Measurements from ENCODE around the gene ASB2. TPM values are rescaled to one million over a fixed set of nuclear protein-coding genes. Genes with fewer than 3 reads are reported as not detected.

The ASB2 gene
- total and polyA plus RNA-seq, 2 of the 4 experiments (the other 2 are of a cell fraction), result 0.54 to 0.77 TPM

DNA sequence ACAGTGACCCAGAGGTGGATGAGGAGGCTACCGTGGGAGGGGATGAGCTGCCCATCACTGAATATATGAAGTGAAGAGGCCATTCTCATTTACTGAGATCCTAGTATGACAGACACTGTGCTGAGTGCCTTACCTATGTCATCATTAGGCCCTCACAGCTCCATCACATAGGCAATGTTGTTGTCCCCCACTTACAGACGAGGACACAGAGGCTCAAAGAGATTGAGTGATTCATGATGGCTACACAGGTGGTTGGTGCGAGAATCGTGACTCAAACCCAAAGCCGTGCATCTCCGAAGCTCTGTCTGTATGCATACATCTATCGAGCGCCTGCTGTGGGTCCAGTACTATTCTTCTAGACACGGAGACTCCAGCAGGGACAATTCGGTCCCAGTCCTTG, 14.8 kb upstream of the ASB2 start:
- Histone ChIP-seq H3K18ac (ENCODE audit: low read depth, low read length) (no peak overlapping the region), H3K23ac (ENCODE audit: low read depth, low read length) (no peak overlapping the region), H4K8ac (ENCODE audit: low read depth in 2 of 2, low read length in 2 of 2) (no peak overlapping the region), H3K56ac (ENCODE audit: extremely low read depth, insufficient read depth, low read length) (no peak overlapping the region), H2BK15ac (ENCODE audit: low read depth, low read length) (no peak overlapping the region), H2BK120ac (ENCODE audit: low read depth, low read length) (no peak overlapping the region), H2AFZ (replicated peaks; ENCODE audit: low read length, poor library complexity) (no peak overlapping the region), H2BK20ac (ENCODE audit: low read depth, low read length) (no peak overlapping the region), H2AK5ac (ENCODE audit: low read depth, low read length) (no peak overlapping the region), H3K27ac (ENCODE audit: insufficient read depth, low read length) (no peak overlapping the region), H3K4me1 (ENCODE audit: control insufficient read depth, insufficient read depth, low read length) (peaks cover 13% of the 10 kb centered on the region), H3K4me2 (ENCODE audit: low read depth, low read length) (no peak overlapping the region), H3K79me1 (ENCODE audit: low read depth in 1 of 2, low read length in 2 of 2) (no peaks in the 10 kb centered on the region), H3K9ac (ENCODE audit: low read depth, low read length) (no peak overlapping the region), H2BK5ac (ENCODE audit: low read depth, low read length, poor library complexity, severe bottlenecking) (no peak overlapping the region), H2AK9ac (replicated peaks; ENCODE audit: low read depth, low read length, poor library complexity) (no peak overlapping the region), H4K91ac (ENCODE audit: insufficient read depth, low read depth, low read length) (no peak overlapping the region), H3K4ac (ENCODE audit: low read depth, low read length) (no peak overlapping the region; the same call in 1 of the 2 replicates), H4K5ac (ENCODE audit: low read depth, low read length) (no peak overlapping the region), H3K36me3 (ENCODE audit: control insufficient read depth, insufficient read depth, low read length) (no peaks in the 10 kb centered on the region), H3K9me3 (ENCODE audit: control insufficient read depth, insufficient read depth, low read length) (no peaks in the 10 kb centered on the region), H3K4me3 (ENCODE audit: insufficient read depth, low read depth, low read length) (no peak overlapping the region), H4K20me1 (ENCODE audit: insufficient read depth, low read length) (no peaks in the 10 kb centered on the region), H3K27me3 (ENCODE audit: control insufficient read depth, insufficient read depth, low read length) (peaks cover 5% of the 10 kb centered on the region; the same call in 1 of the 2 replicates), H3K9me1 (ENCODE audit: insufficient read depth, low read length) (no peaks in the 10 kb centered on the region; the same call in 1 of the 2 replicates), H3K14ac (replicated peaks; ENCODE audit: low read depth, low read length) (no peak overlapping the region)
- TF ChIP-seq MAFK (IDR thresholded peaks at IDR 0.05; ENCODE audit: low read depth, low read length), result no peak
- no peak for TF ChIP-seq NFE2L2 (IDR thresholded peaks at IDR 0.05; ENCODE audit: low read depth, low read length)
- no peak for TF ChIP-seq SMC3 (IDR thresholded peaks at IDR 0.05; ENCODE audit: low read depth, low read length)
- TF ChIP-seq, protein P1, sequence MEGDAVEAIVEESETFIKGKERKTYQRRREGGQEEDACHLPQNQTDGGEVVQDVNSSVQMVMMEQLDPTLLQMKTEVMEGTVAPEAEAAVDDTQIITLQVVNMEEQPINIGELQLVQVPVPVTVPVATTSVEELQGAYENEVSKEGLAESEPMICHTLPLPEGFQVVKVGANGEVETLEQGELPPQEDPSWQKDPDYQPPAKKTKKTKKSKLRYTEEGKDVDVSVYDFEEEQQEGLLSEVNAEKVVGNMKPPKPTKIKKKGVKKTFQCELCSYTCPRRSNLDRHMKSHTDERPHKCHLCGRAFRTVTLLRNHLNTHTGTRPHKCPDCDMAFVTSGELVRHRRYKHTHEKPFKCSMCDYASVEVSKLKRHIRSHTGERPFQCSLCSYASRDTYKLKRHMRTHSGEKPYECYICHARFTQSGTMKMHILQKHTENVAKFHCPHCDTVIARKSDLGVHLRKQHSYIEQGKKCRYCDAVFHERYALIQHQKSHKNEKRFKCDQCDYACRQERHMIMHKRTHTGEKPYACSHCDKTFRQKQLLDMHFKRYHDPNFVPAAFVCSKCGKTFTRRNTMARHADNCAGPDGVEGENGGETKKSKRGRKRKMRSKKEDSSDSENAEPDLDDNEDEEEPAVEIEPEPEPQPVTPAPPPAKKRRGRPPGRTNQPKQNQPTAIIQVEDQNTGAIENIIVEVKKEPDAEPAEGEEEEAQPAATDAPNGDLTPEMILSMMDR (conservative IDR thresholded peaks at IDR 0.05; ENCODE audit: low read depth, low read length), result no peak
- TF ChIP-seq BHLHE40 (IDR thresholded peaks at IDR 0.05; ENCODE audit: low read depth, low read length), result no peak
- TF ChIP-seq MXI1 (IDR thresholded peaks at IDR 0.05; ENCODE audit: borderline replicate concordance, low read depth, low read length), result no peak
- no peak for TF ChIP-seq CEBPB (IDR thresholded peaks at IDR 0.05; ENCODE audit: low read depth, low read length)
- TF ChIP-seq, protein P2, sequence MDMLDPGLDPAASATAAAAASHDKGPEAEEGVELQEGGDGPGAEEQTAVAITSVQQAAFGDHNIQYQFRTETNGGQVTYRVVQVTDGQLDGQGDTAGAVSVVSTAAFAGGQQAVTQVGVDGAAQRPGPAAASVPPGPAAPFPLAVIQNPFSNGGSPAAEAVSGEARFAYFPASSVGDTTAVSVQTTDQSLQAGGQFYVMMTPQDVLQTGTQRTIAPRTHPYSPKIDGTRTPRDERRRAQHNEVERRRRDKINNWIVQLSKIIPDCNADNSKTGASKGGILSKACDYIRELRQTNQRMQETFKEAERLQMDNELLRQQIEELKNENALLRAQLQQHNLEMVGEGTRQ (IDR thresholded peaks at IDR 0.05; ENCODE audit: low read depth, low read length), result no peak
- TF ChIP-seq POLR2A (IDR thresholded peaks at IDR 0.05; ENCODE audit: low read depth, low read length), result no peak
- TF ChIP-seq CHD1 (IDR thresholded peaks at IDR 0.05; ENCODE audit: low read depth, low read length), result no peak
- TF ChIP-seq MAZ (IDR thresholded peaks at IDR 0.05; ENCODE audit: borderline replicate concordance, low read depth, low read length), result no peak
- no peak for TF ChIP-seq RFX5 (IDR thresholded peaks at IDR 0.05; ENCODE audit: low read depth, low read length)
- no peak for TF ChIP-seq RAD21 (IDR thresholded peaks at IDR 0.05; ENCODE audit: low read length)
- no peak for TF ChIP-seq FOS (IDR thresholded peaks at IDR 0.05; ENCODE audit: low read depth, low read length)
- TF ChIP-seq, protein P3, sequence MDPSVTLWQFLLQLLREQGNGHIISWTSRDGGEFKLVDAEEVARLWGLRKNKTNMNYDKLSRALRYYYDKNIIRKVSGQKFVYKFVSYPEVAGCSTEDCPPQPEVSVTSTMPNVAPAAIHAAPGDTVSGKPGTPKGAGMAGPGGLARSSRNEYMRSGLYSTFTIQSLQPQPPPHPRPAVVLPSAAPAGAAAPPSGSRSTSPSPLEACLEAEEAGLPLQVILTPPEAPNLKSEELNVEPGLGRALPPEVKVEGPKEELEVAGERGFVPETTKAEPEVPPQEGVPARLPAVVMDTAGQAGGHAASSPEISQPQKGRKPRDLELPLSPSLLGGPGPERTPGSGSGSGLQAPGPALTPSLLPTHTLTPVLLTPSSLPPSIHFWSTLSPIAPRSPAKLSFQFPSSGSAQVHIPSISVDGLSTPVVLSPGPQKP (IDR thresholded peaks at IDR 0.05; ENCODE audit: borderline replicate concordance, low read depth, low read length), result no peak
- TF ChIP-seq RCOR1 (IDR thresholded peaks at IDR 0.05; ENCODE audit: insufficient replicate concordance, low read length), result no peak
- dilution Hi-C loops (cut with HindIII; ENCODE audit: low sequenced_read_pairs, unreplicated experiment), result no loop called here
- BruUV-seq (replicated peaks), result no TSS peak
- in situ Hi-C loops (cut with MboI; ENCODE audit: low sequenced_read_pairs), result no loop called here
- CTCF ChIA-PET, result interaction anchor here (1.4 to 1.7 kb wide), 2 partner anchors 50 to 51 kb away, joined by 3 to 7 read pairs; no protein-coding TSS in a partner anchor
- ATAC-seq (ENCODE audit: low read depth) (no peak), DNase-seq (no peak)
- 77% methylated on average over 9 of the region's 10 CpGs; no CpG with 5 or more reads in 1 of the 2 experiments for WGBS, 2 experiments (ENCODE audit: extremely low coverage in 2 of 2, insufficient read length in 1 of 2)
- intact Hi-C loops (cut with micrococcal nuclease), result no loop called here
- POLR2A ChIA-PET (ENCODE audit: unreplicated experiment), result no interaction called here

Measured in IMR-90 (cell line).